HEK293T (cell line): Measurements from ENCODE around the gene TADA2B.

ENCODE experiments used
- ARNT ChIP-seq: fragments of 450-650 bp; IDR thresholded peaks from 2 replicates; pipeline ENCODE4 v1.6.1; 2017; ENCODE audit warnings: mild to moderate bottlenecking
- CTBP1 ChIP-seq: fragments of 450-650 bp; IDR thresholded peaks from 2 replicates; pipeline ENCODE4 v1.6.1; 2016; ENCODE audit warnings: borderline replicate concordance
- ELF4 ChIP-seq: fragments of 450-650 bp; IDR thresholded peaks from 2 replicates; pipeline ENCODE4 v1.6.1; 2017; ENCODE audit warnings: antibody characterized with exemption
- FOXA1 ChIP-seq: fragments of 450-650 bp; IDR thresholded peaks from 2 replicates; pipeline ENCODE4 v1.6.1; 2016; ENCODE audit warnings: mild to moderate bottlenecking
- FOXK2 ChIP-seq: fragments of 450-650 bp; IDR thresholded peaks from 2 replicates; pipeline ENCODE4 v1.6.1; 2016; ENCODE audit warnings: mild to moderate bottlenecking
- FOXM1 ChIP-seq: fragments of 450-650 bp; IDR thresholded peaks from 2 replicates; pipeline ENCODE4 v1.6.1; 2017; ENCODE audit warnings: mild to moderate bottlenecking, borderline replicate concordance
- HDGF ChIP-seq: fragments of 450-650 bp; IDR thresholded peaks from 2 replicates; pipeline ENCODE4 v1.6.1; 2017; ENCODE audit warnings: antibody characterized with exemption, borderline replicate concordance
- SP1 ChIP-seq: fragments of 450-650 bp; IDR thresholded peaks from 2 replicates; pipeline ENCODE4 v1.6.1; 2017
- SUZ12 ChIP-seq: fragments of 450-650 bp; IDR thresholded peaks from 2 replicates; pipeline ENCODE4 v1.6.1; 2016; ENCODE audit warnings: mild to moderate bottlenecking
- TARDBP ChIP-seq: fragments of 450-650 bp; IDR thresholded peaks from 2 replicates; pipeline ENCODE4 v1.6.1; 2016

GRCh38 chr4:7059662-7060061 is 16.5 kb downstream of the TADA2B start:
- TF ChIP-seq FOXK2 (no peak), HDGF (no peak), ELF4 (no peak), CTBP1 (no peak), TARDBP (no peak), FOXM1 (no peak), SUZ12 (no peak), FOXA1 (no peak), SP1 (no peak), ARNT (no peak)
